RWPE1 (cell line): ENCODE data around the gene NCAM2.

ENCODE experiments used
- CTCF ChIA-PET: fragments of 350-600 bp; sonication (Branson Sonifier 250); formaldehyde crosslinking; extraction: SDS; loops from one replicate; lab custom pipeline; 2021; lab: Yijun Ruan, JAX
- POLR2A ChIA-PET: fragments of 400-600 bp; formaldehyde crosslinking; extraction: SDS; loops from one replicate; lab custom pipeline; 2020; ENCODE audit warnings: antibody characterized with exemption; ENCODE audit not compliant: low non-redundant PET; lab: Yijun Ruan, JAX
- DNase-seq: peaks from one replicate; pipeline ENCODE4 v3.0.0; 2012; ENCODE audit warnings: low spot score
- H3K27ac ChIP-seq: fragments of 450-650 bp; 2 replicates; pipeline ENCODE4 v1.5.1; 2017
- TF ChIP-seq, protein P1 (sequence below): fragments of 450-650 bp; conservative IDR thresholded peaks from 2 replicates; pipeline ENCODE4 v1.5.1; 2017; ENCODE audit warnings: low read depth, mild to moderate bottlenecking

The NCAM2 gene

DNA sequence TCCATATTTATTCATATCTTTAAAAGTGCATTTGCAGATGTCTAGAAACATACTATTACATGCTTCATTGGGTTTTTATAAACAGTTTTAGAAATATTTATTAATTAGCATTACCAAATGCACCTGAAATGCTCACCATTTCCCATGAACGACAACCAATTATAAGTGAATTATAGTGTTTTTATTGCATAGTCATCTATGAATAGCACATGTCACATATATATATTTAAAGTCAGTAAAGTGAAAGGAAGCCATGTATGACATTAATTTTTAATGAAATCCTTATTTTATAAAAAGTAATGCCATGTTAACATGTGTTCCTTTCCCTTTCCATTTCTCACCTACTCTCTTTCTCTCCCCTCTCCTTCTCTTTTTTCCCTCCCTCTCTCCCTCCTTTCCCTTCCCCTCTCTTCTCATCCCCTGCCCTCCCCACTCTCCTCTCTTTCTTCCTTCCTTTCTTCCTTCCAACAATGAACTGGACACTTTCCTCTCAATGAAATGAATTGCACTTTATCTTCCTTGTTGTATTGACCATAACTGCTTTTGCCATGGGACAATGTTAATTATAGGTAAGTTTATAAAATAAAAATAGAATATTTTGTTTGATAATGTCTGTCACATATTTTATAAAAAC, 179.3 kb downstream of the NCAM2 start:
- TF ChIP-seq, protein P1, sequence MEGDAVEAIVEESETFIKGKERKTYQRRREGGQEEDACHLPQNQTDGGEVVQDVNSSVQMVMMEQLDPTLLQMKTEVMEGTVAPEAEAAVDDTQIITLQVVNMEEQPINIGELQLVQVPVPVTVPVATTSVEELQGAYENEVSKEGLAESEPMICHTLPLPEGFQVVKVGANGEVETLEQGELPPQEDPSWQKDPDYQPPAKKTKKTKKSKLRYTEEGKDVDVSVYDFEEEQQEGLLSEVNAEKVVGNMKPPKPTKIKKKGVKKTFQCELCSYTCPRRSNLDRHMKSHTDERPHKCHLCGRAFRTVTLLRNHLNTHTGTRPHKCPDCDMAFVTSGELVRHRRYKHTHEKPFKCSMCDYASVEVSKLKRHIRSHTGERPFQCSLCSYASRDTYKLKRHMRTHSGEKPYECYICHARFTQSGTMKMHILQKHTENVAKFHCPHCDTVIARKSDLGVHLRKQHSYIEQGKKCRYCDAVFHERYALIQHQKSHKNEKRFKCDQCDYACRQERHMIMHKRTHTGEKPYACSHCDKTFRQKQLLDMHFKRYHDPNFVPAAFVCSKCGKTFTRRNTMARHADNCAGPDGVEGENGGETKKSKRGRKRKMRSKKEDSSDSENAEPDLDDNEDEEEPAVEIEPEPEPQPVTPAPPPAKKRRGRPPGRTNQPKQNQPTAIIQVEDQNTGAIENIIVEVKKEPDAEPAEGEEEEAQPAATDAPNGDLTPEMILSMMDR = no peak
- POLR2A ChIA-PET = no interaction called here
- CTCF ChIA-PET = no interaction called here
- DNase-seq = no peak
- no peak overlapping the region for H3K27ac ChIP-seq

DNA sequence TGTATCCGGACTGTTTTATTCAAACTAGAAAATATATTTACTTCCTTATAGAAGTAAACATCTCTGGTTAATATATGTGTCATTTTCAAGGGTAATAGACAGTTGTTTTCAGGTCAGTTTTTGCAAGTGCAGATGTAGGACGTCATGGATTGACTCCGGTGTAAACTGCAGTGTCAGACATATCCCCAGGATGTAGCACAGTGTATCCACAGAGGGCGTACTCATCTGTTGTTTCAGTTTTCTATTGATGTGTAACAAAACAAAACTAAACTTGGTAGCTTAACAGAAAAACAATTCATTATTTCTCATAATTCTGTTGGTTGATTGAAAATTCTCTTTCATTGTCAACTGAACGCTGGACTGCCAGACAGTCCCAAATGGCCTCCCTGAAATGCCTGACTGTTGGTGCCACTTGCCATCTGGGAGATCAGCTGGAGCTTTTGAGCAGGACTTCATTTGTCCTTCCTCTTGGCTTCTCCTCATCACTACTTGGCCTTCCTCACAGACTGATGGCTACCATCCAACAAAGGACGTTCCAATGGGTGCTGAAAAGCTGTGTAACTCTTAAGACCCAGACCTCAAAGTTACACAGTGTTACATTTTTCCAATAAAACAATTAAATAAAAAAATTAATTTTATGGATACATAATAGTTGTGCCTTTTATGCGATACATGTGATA, 181.6 kb downstream of the NCAM2 start:
- CTCF ChIA-PET = no interaction called here
- DNase-seq = no peak
- POLR2A ChIA-PET = no interaction called here
- no peak overlapping the region for H3K27ac ChIP-seq
- TF ChIP-seq, protein P1 = no peak

DNA sequence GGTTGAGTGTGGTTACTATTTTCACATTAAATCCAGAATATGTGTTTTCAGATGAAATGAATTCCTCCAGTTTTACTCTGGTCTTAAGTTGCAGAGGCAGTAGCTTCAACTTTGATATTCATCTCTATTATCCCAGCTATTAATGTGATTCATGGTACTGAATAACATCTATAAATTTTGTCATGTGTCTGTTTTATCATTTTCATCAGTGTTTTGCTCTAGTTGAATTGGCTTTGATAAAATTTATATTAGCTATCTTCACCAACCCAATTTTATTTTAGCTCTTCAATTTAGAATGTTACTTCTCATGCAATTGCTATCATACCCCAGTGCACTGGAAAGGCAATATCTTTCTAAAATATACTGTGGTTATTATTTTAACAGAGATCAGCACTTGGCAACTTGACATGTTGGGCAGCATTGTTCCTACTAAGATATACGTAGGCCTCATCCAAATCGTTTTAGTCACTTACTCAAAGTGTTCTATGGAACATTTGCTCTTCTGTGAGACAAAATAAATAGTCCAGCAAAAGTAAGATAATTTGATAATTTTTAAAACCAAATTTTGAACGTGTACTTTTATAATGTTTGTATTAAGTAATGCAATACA, 184.3 kb downstream of the NCAM2 start:
- no peak for DNase-seq
- H3K27ac ChIP-seq = no peak overlapping the region
- TF ChIP-seq, protein P1 = no peak
- ChIA-PET CTCF (interaction anchor here (0.8 kb wide), 1 partner anchor 1355 kb away, joined by 4 read pairs; no protein-coding TSS in a partner anchor), POLR2A (no interaction called here)

DNA sequence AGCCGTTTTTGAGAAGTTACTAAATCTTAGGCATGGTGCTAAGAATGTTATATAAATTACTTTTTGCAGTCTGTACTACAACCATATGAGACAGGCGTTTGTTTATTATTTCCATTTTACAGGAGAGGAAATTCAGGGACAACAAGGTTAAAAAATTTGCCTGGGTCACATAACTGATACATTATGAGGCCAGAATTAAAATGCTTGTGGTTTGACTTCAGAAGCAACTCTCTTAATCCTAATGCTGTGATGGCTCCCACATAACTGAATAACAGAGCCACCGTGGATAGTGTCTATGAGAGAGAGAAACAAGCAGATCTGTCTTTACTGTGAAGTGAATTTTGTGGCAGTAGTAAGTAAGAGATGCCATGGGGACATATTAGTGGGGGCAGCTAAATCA, 184.9 kb downstream of the NCAM2 start:
- H3K27ac ChIP-seq = no peak overlapping the region
- TF ChIP-seq, protein P1 = no peak
- ChIA-PET POLR2A (no interaction called here), CTCF (no interaction called here)
- no peak for DNase-seq

DNA sequence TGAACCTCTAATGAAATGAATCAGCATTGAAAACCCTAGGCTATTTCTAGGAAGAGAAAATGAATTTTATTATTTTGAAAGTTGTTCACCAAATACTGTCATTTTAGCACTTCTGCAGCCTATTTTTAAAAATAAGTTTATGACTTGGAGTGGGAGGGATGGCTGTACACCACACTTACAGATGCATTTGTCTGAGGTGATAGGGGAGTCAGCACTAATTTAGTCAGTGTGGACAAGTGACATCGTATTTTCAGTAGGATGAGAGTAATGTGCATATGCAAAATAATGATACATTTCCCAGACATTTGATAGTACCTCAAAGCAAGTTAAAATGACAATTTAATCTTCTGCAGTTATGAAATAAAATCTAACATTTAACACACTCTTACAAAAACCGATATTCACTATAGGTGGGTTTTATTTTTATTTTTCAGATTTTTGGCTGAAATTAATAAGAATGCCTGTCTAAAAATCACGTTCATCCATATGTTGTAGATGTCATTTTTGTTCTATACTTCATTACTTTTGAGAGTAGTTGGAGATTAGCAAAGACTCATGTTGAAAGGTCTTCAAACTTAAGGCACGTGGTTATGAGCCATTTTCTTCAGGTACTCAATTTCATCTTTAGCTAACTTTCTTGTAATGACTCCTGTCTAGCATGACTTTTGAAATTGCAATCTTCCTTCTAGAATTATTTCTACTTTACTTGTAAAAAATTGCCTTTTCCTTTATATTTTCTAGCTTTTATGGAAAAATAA, 186.7 kb downstream of the NCAM2 start:
- POLR2A ChIA-PET = no interaction called here
- CTCF ChIA-PET = interaction anchor here (0.6 kb wide), 1 partner anchor 715 kb away, joined by 4 read pairs; no protein-coding TSS in a partner anchor
- TF ChIP-seq, protein P1 = no peak
- H3K27ac ChIP-seq = no peak overlapping the region
- no peak for DNase-seq

DNA sequence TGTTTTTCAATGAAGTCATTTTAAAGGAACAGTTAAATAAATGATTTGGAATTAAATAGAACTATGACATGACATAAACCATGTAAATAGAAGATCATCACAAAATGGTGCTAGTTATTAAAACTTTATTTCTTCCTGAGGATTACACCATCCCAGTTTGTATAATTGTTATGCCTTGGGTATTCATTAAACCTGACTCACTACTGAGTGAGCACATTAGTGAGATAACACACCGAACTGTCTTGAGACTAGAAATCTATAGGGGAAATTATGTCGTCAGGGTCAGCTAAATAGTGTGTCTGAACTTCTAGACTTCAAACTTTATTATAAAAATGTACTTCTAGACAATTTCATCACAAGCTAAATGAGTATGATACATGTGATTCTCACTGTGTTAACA, 189.4 kb downstream of the NCAM2 start:
- H3K27ac ChIP-seq = no peak overlapping the region
- ChIA-PET CTCF (no interaction called here), POLR2A (no interaction called here)
- DNase-seq = no peak
- TF ChIP-seq, protein P1 = no peak
